Measurements from ENCODE around the gene PAX5.

GRCh38 chr9:36936498-36936831 is 97.6 kb downstream of the PAX5 start:
- TF ChIP-seq CTCF (IDR thresholded peaks at IDR 0.05) (no peak), POLR2A (IDR thresholded peaks at IDR 0.05) (no peak)

Data from uterus (tissue), 2 donors.